LoVo (cell line): ENCODE data around the gene SLC40A1.

ENCODE experiments used
- DNase-seq: peaks from one replicate; pipeline ENCODE4 v3.0.0-alpha.2; 2016; ENCODE audit warnings: low spot score

SLC40A1 gene

GRCh38 chr2:189566046-189566445 lies 14.5 kb downstream of the SLC40A1 start:
- DNase-seq = no peak

- DNase-seq = no peak
Observed at GRCh38 chr2:189561371-189562038, 19.1 kb downstream of the SLC40A1 start.

GRCh38 chr2:189560273-189560586 lies 20.4 kb downstream of the SLC40A1 start:
- no peak for DNase-seq

- DNase-seq = no peak
Observed at GRCh38 chr2:189559579-189560272, 20.9 kb downstream of the SLC40A1 start.

GRCh38 chr2:189558516-189559272 lies 21.9 kb downstream of the SLC40A1 start:
- DNase-seq = no peak

- DNase-seq = no peak
Observed at GRCh38 chr2:189557373-189557772, 23.2 kb downstream of the SLC40A1 start.

- DNase-seq = no peak
Observed at GRCh38 chr2:189556526-189556925, 24.1 kb downstream of the SLC40A1 start.

- peak; percentile 29 for DNase-seq
Observed at GRCh38 chr2:189555232-189555631, 25.4 kb downstream of the SLC40A1 start.

- peak; percentile 43 for DNase-seq
Observed at GRCh38 chr2:189553504-189554088, 27.0 kb downstream of the SLC40A1 start.

GRCh38 chr2:189552991-189553404 lies 27.6 kb downstream of the SLC40A1 start:
- DNase-seq = no peak

GRCh38 chr2:189552334-189552990 lies 28.1 kb downstream of the SLC40A1 start:
- DNase-seq = no peak

GRCh38 chr2:189551808-189552207 lies 28.8 kb downstream of the SLC40A1 start:
- no peak for DNase-seq

GRCh38 chr2:189549449-189549832 lies 31.1 kb downstream of the SLC40A1 start:
- DNase-seq = no peak

GRCh38 chr2:189548666-189549448 lies 31.7 kb downstream of the SLC40A1 start:
- no peak for DNase-seq

GRCh38 chr2:189545418-189545817 lies 35.2 kb downstream of the SLC40A1 start:
- DNase-seq = no peak

- no peak for DNase-seq
Observed at GRCh38 chr2:189544318-189545042, 36.1 kb downstream of the SLC40A1 start.

GRCh38 chr2:189543367-189543766 lies 37.2 kb downstream of the SLC40A1 start:
- no peak for DNase-seq

GRCh38 chr2:189542145-189542882 lies 38.3 kb downstream of the SLC40A1 start:
- DNase-seq = no peak

- DNase-seq = no peak
Observed at GRCh38 chr2:189541591-189541990, 39.0 kb downstream of the SLC40A1 start.

GRCh38 chr2:189540551-189540950 lies 40.0 kb downstream of the SLC40A1 start:
- DNase-seq = no peak
